Inferior parietal cortex (tissue), 1 donor: Measurements from ENCODE around the gene SMC3.
"Not testable (repeated sequence)": the region's sequence is repeated elsewhere in the genome, so short reads cannot be mapped to it uniquely, and the experiment has no call there.

ENCODE experiments used
- DNase-seq: peaks from one replicate; pipeline ENCODE4 v3.0.0-alpha.2; 2016; ENCODE audit errors: extremely low spot score

The SMC3 gene

GRCh38 chr10:110567201-110568054 lies at the start of gene SMC3:
Gene SMC3, plus strand, starts transcription at chr10:110567695. Its CDS starts 122 bp downstream, at chr10:110567817.
- peak; percentile 96 for DNase-seq

- DNase-seq, result no peak
Observed at GRCh38 chr10:110522365-110522988, 45.0 kb upstream of the SMC3 start.

GRCh38 chr10:110523736-110524135 lies 43.8 kb upstream of the SMC3 start:
- no peak for DNase-seq

- DNase-seq, result no peak
Observed at GRCh38 chr10:110524179-110524858, 43.2 kb upstream of the SMC3 start.

- no peak for DNase-seq
Observed at GRCh38 chr10:110524859-110525232, 42.6 kb upstream of the SMC3 start.

GRCh38 chr10:110525349-110526260 lies 41.9 kb upstream of the SMC3 start:
- DNase-seq, result no peak

GRCh38 chr10:110527731-110528171 lies 39.7 kb upstream of the SMC3 start:
- no peak for DNase-seq

- no peak for DNase-seq
Observed at GRCh38 chr10:110528224-110528996, 39.1 kb upstream of the SMC3 start.

- DNase-seq, result not testable (repeated sequence)
Observed at GRCh38 chr10:110528997-110529524, 38.4 kb upstream of the SMC3 start.

GRCh38 chr10:110529596-110530011 lies 37.9 kb upstream of the SMC3 start:
- no peak for DNase-seq

GRCh38 chr10:110530131-110530831 lies 37.2 kb upstream of the SMC3 start:
- DNase-seq, result no peak

- DNase-seq, result no peak
Observed at GRCh38 chr10:110531687-110532086, 35.8 kb upstream of the SMC3 start.

- DNase-seq, result not testable (repeated sequence)
Observed at GRCh38 chr10:110532628-110533027, 34.9 kb upstream of the SMC3 start.

GRCh38 chr10:110533149-110533548 lies 34.3 kb upstream of the SMC3 start:
- no peak for DNase-seq

- DNase-seq, result no peak
Observed at GRCh38 chr10:110534571-110534970, 32.9 kb upstream of the SMC3 start.

GRCh38 chr10:110535958-110536891 lies 31.3 kb upstream of the SMC3 start:
- no peak for DNase-seq

- DNase-seq, result no peak
Observed at GRCh38 chr10:110539091-110539490, 28.4 kb upstream of the SMC3 start.

- no peak for DNase-seq
Observed at GRCh38 chr10:110540031-110540430, 27.5 kb upstream of the SMC3 start.
